ENCODE results near the gene POMGNT1. TPM values are rescaled to one million over a fixed set of nuclear protein-coding genes. Genes with fewer than 3 reads are reported as not detected.

The POMGNT1 gene
- total RNA-seq, 4 donors from 2014 or later: 31.6 to 47.2 (median 36.9) TPM

- no peak overlapping the region for H3K4me3 ChIP-seq
- no peaks in the 10 kb centered on the region for H3K4me1 ChIP-seq
- DNase-seq (ENCODE audit: extremely low spot score): no peak
- intact Hi-C loops (cut with DNase I): no loop called here
- 96% methylated on average over 1 of the region's 1 CpG for WGBS
- H3K27me3 ChIP-seq: no peaks in the 10 kb centered on the region
- no peak overlapping the region for H3K27ac ChIP-seq (replicated peaks in 1 of 4)
- no peaks in the 10 kb centered on the region for H3K9me3 ChIP-seq
- TF ChIP-seq CTCF (IDR thresholded peaks at IDR 0.05): no peak
- TF ChIP-seq POLR2A (IDR thresholded peaks at IDR 0.05; ENCODE audit: low read depth): no peak
- TF ChIP-seq EP300 (IDR thresholded peaks at IDR 0.05): no peak
- no peak for TF ChIP-seq POLR2AphosphoS5 (IDR thresholded peaks at IDR 0.05)
- no peaks in the 10 kb centered on the region for H3K36me3 ChIP-seq
Observed at GRCh38 chr1:46153732-46154131, 44.5 kb downstream of the POMGNT1 start.

- intact Hi-C loops (cut with DNase I): no loop called here
- H3K4me1 ChIP-seq: no peaks in the 10 kb centered on the region
- no peak for DNase-seq (ENCODE audit: extremely low spot score)
- TF ChIP-seq EP300 (IDR thresholded peaks at IDR 0.05) (no peak), POLR2AphosphoS5 (IDR thresholded peaks at IDR 0.05) (no peak), POLR2A (IDR thresholded peaks at IDR 0.05; ENCODE audit: low read depth) (no peak), CTCF (IDR thresholded peaks at IDR 0.05) (no peak)
- 100% methylated on average over 1 of the region's 1 CpG for WGBS
- no peaks in the 10 kb centered on the region for H3K36me3 ChIP-seq
- H3K27ac ChIP-seq (replicated peaks in 1 of 4): no peak overlapping the region
- no peaks in the 10 kb centered on the region for H3K9me3 ChIP-seq
- no peaks in the 10 kb centered on the region for H3K27me3 ChIP-seq
- H3K4me3 ChIP-seq: no peak overlapping the region
Observed at GRCh38 chr1:46153228-46153627, 45.0 kb downstream of the POMGNT1 start.

DNA sequence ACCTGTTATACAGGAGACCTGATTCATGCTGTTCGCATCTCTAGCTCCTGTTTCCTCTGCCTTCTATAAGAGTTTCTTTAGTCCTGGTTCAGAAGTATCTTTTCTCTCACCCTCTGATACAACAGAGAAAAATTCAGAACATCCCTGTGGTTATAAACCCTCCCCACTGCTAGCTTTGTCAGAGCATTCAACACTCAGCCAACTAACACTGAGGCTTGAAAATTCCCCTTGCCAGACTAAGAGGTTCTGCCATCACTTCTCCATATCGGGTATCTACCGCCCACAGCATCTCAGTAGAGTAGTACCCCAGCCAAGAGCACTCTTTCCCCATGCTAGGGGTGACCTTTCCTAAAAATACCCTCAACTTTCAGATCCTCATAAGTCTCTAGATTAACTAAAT lies 46.2 kb downstream of the POMGNT1 start:
- Histone ChIP-seq H3K9me3 (no peaks in the 10 kb centered on the region), H3K27ac (replicated peaks in 1 of 4) (no peak overlapping the region), H3K36me3 (no peaks in the 10 kb centered on the region), H3K27me3 (no peaks in the 10 kb centered on the region), H3K4me1 (no peaks in the 10 kb centered on the region), H3K4me3 (no peak overlapping the region)
- intact Hi-C loops (cut with DNase I): no loop called here
- WGBS: 84% methylated on average over 3 of the region's 3 CpGs
- TF ChIP-seq POLR2AphosphoS5 (IDR thresholded peaks at IDR 0.05) (no peak), CTCF (IDR thresholded peaks at IDR 0.05) (no peak), EP300 (IDR thresholded peaks at IDR 0.05) (no peak), POLR2A (IDR thresholded peaks at IDR 0.05; ENCODE audit: low read depth) (no peak)
- DNase-seq (ENCODE audit: extremely low spot score): no peak

GRCh38 chr1:46150085-46150484 lies 48.1 kb downstream of the POMGNT1 start:
- Histone ChIP-seq H3K9me3 (no peaks in the 10 kb centered on the region), H3K36me3 (no peaks in the 10 kb centered on the region), H3K4me3 (no peak overlapping the region), H3K27me3 (no peaks in the 10 kb centered on the region), H3K4me1 (no peaks in the 10 kb centered on the region), H3K27ac (replicated peaks in 1 of 4) (peak overlapping the region; percentile 11 to 61 (median 32))
- no peak for TF ChIP-seq CTCF (IDR thresholded peaks at IDR 0.05)
- peak; percentile 80 for TF ChIP-seq EP300 (IDR thresholded peaks at IDR 0.05)
- peak; percentile 64 to 67 for TF ChIP-seq POLR2AphosphoS5 (IDR thresholded peaks at IDR 0.05)
- no peak for TF ChIP-seq POLR2A (IDR thresholded peaks at IDR 0.05; ENCODE audit: low read depth)
- DNase-seq (ENCODE audit: extremely low spot score): no peak
- whole genome bisulfite sequencing: 88% methylated on average over 2 of the region's 2 CpGs
- intact Hi-C loops (cut with DNase I): no loop called here

GRCh38 chr1:46148318-46148717 lies 49.9 kb downstream of the POMGNT1 start:
- TF ChIP-seq EP300 (IDR thresholded peaks at IDR 0.05) (no peak), POLR2AphosphoS5 (IDR thresholded peaks at IDR 0.05) (no peak), POLR2A (IDR thresholded peaks at IDR 0.05; ENCODE audit: low read depth) (no peak), CTCF (IDR thresholded peaks at IDR 0.05) (no peak)
- DNase-seq (ENCODE audit: extremely low spot score): no peak
- no peaks in the 10 kb centered on the region for H3K36me3 ChIP-seq
- intact Hi-C loops (cut with DNase I): no loop called here
- no peak overlapping the region for H3K27ac ChIP-seq (replicated peaks in 1 of 4)
- H3K27me3 ChIP-seq: no peaks in the 10 kb centered on the region
- no peaks in the 10 kb centered on the region for H3K4me1 ChIP-seq
- H3K4me3 ChIP-seq: no peak overlapping the region
- 63% methylated on average over 2 of the region's 2 CpGs for WGBS
- no peaks in the 10 kb centered on the region for H3K9me3 ChIP-seq
